Activated naive CD4-positive, alpha-beta T cell treated with anti-CD3 and anti-CD28 coated beads, Interleukin-2, amount 10 ng/mL, durations not matched to agents 7 days and 5 days (primary cell): ENCODE data around the gene HELZ.
"Not testable (repeated sequence)": the region's sequence is repeated elsewhere in the genome, so short reads cannot be mapped to it uniquely, and the experiment has no call there.

ENCODE experiments used
- CTCF ChIA-PET: fragments of 350-600 bp; sonication (Branson Sonifier 250); formaldehyde crosslinking; loops from one replicate; lab custom pipeline; 2021; ENCODE audit warnings: antibody characterized with exemption; lab: Charles Lee
- DNase-seq: peaks from one replicate; pipeline ENCODE4 v3.0.0-alpha.2; 2020
- H3K27ac Mint-ChIP-seq: one replicate; pipeline ENCODE4 v1.8.0; 2021; ENCODE audit warnings: mild to moderate bottlenecking, moderate library complexity, mixed read lengths
- H3K27me3 Mint-ChIP-seq: one replicate; pipeline ENCODE4 v1.8.0; 2021; ENCODE audit warnings: mild to moderate bottlenecking, mixed read lengths
- H3K36me3 Mint-ChIP-seq: one replicate; pipeline ENCODE4 v1.8.0; 2021; ENCODE audit warnings: mixed read lengths
- H3K4me1 Mint-ChIP-seq: one replicate; pipeline ENCODE4 v1.8.0; 2021; ENCODE audit warnings: mixed read lengths
- H3K4me3 Mint-ChIP-seq: one replicate; pipeline ENCODE4 v1.8.0; 2021; ENCODE audit warnings: mild to moderate bottlenecking, moderate library complexity, mixed read lengths
- H3K9me3 Mint-ChIP-seq: one replicate; pipeline ENCODE4 v1.8.0; 2021; ENCODE audit warnings: mixed read lengths

The HELZ gene

GRCh38 chr17:67151717-67152116 is 93.3 kb downstream of the HELZ start:
- no peaks in the 10 kb centered on the region for H3K27me3 Mint-ChIP-seq
- H3K9me3 Mint-ChIP-seq, result peaks cover under 1% of the 10 kb centered on the region
- H3K4me1 Mint-ChIP-seq, result peaks cover 3% of the 10 kb centered on the region
- H3K4me3 Mint-ChIP-seq, result no peak overlapping the region
- no peak overlapping the region for H3K27ac Mint-ChIP-seq
- CTCF ChIA-PET, result no interaction called here
- DNase-seq, result no peak
- H3K36me3 Mint-ChIP-seq, result peaks cover 44% of the 10 kb centered on the region

DNA sequence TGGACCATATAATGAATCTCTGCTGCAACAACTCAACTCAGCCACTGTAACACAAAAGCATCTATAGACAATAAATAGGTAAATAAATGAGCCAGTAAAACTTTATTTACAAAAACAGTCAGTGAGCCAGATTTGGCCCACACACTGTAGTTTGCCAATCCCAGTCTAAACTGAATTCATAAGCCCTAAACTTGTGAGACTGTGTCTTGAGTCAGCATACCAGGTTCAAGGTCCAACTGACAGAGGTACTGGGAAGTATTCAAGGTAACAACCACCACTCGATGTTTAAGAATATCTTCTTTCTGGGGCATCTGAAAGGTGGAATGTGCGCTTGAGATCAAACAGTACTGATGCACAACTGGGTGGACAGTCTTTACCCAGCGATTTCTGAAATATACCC is 94.2 kb downstream of the HELZ start:
- Mint-ChIP-seq H3K4me3 (no peak overlapping the region), H3K36me3 (peaks cover 42% of the 10 kb centered on the region), H3K27ac (no peak overlapping the region), H3K27me3 (no peaks in the 10 kb centered on the region), H3K4me1 (no peaks in the 10 kb centered on the region), H3K9me3 (no peaks in the 10 kb centered on the region)
- CTCF ChIA-PET, result no interaction called here
- DNase-seq, result no peak

GRCh38 chr17:67148352-67148751 is 96.6 kb downstream of the HELZ start:
- no peak for DNase-seq
- peaks cover 53% of the 10 kb centered on the region for H3K36me3 Mint-ChIP-seq

GRCh38 chr17:67145183-67145805 is 99.7 kb downstream of the HELZ start:
- Mint-ChIP-seq H3K36me3 (peaks cover 51% of the 10 kb centered on the region), H3K27me3 (no peaks in the 10 kb centered on the region), H3K27ac (no peak overlapping the region), H3K4me3 (no peak overlapping the region), H3K4me1 (peaks cover 4% of the 10 kb centered on the region), H3K9me3 (no peaks in the 10 kb centered on the region)
- DNase-seq, result no peak
- CTCF ChIA-PET, result no interaction called here

More at GRCh38 chr17:67148352-67148751, 96.6 kb downstream of the HELZ start:
- H3K27me3 Mint-ChIP-seq, result no peaks in the 10 kb centered on the region
- no peak overlapping the region for H3K27ac Mint-ChIP-seq
- H3K4me1 Mint-ChIP-seq, result no peaks in the 10 kb centered on the region
- no peak overlapping the region for H3K4me3 Mint-ChIP-seq
- CTCF ChIA-PET, result interaction anchor here (1.0 kb wide), 1 partner anchor 9 kb away, joined by 3 read pairs; no protein-coding TSS in a partner anchor
- no peaks in the 10 kb centered on the region for H3K9me3 Mint-ChIP-seq

- peaks cover 60% of the 10 kb centered on the region for H3K36me3 Mint-ChIP-seq
These were observed 101.7 kb downstream of the HELZ start for GRCh38 chr17:67143318-67143717.

DNA sequence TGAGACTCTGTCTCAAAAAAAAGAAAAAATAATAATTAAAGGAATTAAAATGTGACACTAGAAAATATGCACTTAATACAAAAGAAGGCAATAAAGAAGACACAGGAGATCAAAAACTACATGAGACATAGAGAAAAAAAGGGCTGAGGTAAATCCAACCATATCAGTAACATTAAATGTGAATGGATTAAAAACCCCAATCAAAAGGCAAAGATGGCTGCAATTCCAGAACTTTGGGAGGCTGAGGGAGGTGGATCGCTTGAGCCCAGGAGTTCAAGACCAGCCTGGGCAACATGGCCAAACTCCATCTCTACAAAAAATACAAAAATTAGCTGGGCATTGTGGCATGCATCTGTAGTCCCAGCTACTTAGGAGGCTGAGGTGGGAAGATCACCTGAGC is 103.0 kb downstream of the HELZ start:
- CTCF ChIA-PET, H3K27me3 Mint-ChIP-seq, H3K9me3 Mint-ChIP-seq, H3K27ac Mint-ChIP-seq, DNase-seq, H3K4me3 Mint-ChIP-seq: not testable (repeated sequence)
- Mint-ChIP-seq H3K36me3 (peaks cover 57% of the 10 kb centered on the region), H3K4me1 (peaks cover 29% of the 10 kb centered on the region)

More at GRCh38 chr17:67143318-67143717, 101.7 kb downstream of the HELZ start:
- Mint-ChIP-seq H3K9me3 (no peaks in the 10 kb centered on the region), H3K27me3 (no peaks in the 10 kb centered on the region), H3K4me3 (no peak overlapping the region), H3K27ac (no peak overlapping the region), H3K4me1 (peaks cover 23% of the 10 kb centered on the region)
- CTCF ChIA-PET, result no interaction called here
- DNase-seq, result no peak

GRCh38 chr17:67139784-67140665 is 105.0 kb downstream of the HELZ start:
- H3K27me3 Mint-ChIP-seq, result no peaks in the 10 kb centered on the region
- no peak for DNase-seq
- H3K9me3 Mint-ChIP-seq, result no peaks in the 10 kb centered on the region
- CTCF ChIA-PET, result interaction anchor here (0.8 to 1.3 kb wide), 2 partner anchors 15 to 81 kb away, joined by 3 read pairs; no protein-coding TSS in a partner anchor
- peaks cover 29% of the 10 kb centered on the region for H3K4me1 Mint-ChIP-seq
- H3K27ac Mint-ChIP-seq, result no peak overlapping the region
- H3K4me3 Mint-ChIP-seq, result no peak overlapping the region
- peaks cover 59% of the 10 kb centered on the region for H3K36me3 Mint-ChIP-seq

DNA sequence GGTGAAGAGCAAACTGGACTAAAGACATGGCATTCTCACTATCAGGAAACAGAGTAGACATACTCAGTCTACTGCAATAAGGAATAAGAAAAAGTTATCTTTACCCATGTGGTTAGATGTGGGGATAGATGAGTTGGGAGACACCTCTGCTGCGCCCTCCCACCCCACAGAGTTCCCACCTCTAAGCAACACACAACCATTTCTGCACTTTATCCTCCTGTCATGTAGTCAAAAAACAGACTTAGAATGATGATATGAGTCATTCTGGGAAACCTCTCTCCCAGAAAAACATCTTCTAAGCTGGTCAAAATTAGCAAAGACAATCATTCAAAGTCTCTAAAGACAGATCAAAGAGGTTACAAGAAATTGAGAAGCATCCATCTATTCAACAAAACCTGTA is 105.7 kb downstream of the HELZ start:
- CTCF ChIA-PET, result interaction anchor here (0.7 to 1.3 kb wide), 2 partner anchors 29 to 82 kb away, joined by 3 read pairs; no protein-coding TSS in a partner anchor
- Mint-ChIP-seq H3K27ac (no peak overlapping the region), H3K36me3 (peaks cover 56% of the 10 kb centered on the region), H3K4me1 (peaks cover 29% of the 10 kb centered on the region), H3K4me3 (no peak overlapping the region), H3K9me3 (no peaks in the 10 kb centered on the region), H3K27me3 (no peaks in the 10 kb centered on the region)
- DNase-seq, result no peak

DNA sequence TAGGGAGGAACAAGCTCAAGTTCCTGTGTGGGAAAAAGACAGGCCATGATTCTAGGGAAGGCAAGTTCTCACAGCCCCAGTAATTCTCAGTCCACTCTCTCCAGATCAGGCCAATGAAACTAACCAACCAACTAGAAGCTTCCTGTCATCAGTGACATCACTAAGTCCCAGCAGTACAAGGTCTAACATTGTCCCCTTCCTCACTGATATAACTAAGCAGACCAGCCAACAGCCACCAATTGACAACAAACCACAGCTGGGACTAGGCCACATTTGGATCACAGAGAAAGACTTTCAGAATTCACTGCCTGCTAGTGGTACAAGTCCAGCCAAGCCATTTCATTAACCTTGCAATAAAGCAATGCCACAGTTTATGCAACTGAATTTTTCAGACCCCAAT is 106.6 kb downstream of the HELZ start:
- Mint-ChIP-seq H3K4me3 (no peak overlapping the region), H3K27ac (no peak overlapping the region), H3K27me3 (no peaks in the 10 kb centered on the region), H3K36me3 (peaks cover 50% of the 10 kb centered on the region), H3K9me3 (no peaks in the 10 kb centered on the region), H3K4me1 (peaks cover 29% of the 10 kb centered on the region)
- no peak for DNase-seq
- CTCF ChIA-PET, result no interaction called here

- Mint-ChIP-seq H3K27ac (peak overlapping the region; percentile 9), H3K9me3 (no peaks in the 10 kb centered on the region), H3K4me1 (peaks cover 29% of the 10 kb centered on the region), H3K36me3 (peaks cover 53% of the 10 kb centered on the region), H3K4me3 (no peak overlapping the region), H3K27me3 (no peaks in the 10 kb centered on the region)
- no peak for DNase-seq
- CTCF ChIA-PET, result no interaction called here
These were observed 107.1 kb downstream of the HELZ start for GRCh38 chr17:67137860-67138259.

DNA sequence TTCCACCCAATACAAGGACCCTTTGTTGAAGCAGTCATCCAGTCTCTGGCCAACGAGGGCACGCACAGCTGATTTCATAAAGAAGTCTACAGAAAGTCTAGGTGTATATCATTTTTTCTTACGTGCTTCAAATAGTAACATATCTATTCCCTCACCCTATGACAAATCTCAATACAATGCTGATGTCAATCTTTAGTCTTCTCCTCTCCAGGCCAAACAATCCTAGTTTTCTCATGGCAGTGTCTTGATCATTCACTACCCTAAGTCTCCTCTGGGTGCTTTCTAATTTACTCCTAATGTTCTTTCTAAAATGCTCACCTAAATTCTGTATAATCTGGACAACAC is 108.0 kb downstream of the HELZ start:
- CTCF ChIA-PET, result no interaction called here
- peaks cover 48% of the 10 kb centered on the region for H3K36me3 Mint-ChIP-seq
- no peak overlapping the region for H3K27ac Mint-ChIP-seq

GRCh38 chr17:67136191-67137025 is 108.6 kb downstream of the HELZ start:
- Mint-ChIP-seq H3K36me3 (peaks cover 49% of the 10 kb centered on the region), H3K27ac (no peak overlapping the region), H3K4me1 (peaks cover 29% of the 10 kb centered on the region), H3K4me3 (no peak overlapping the region), H3K27me3 (no peaks in the 10 kb centered on the region), H3K9me3 (no peaks in the 10 kb centered on the region)
- DNase-seq, result no peak
- CTCF ChIA-PET, result no interaction called here

More for the DNA sequence above, 108.0 kb downstream of the HELZ start:
- Mint-ChIP-seq H3K27me3 (no peaks in the 10 kb centered on the region), H3K9me3 (no peaks in the 10 kb centered on the region), H3K4me1 (peaks cover 29% of the 10 kb centered on the region), H3K4me3 (no peak overlapping the region)
- DNase-seq, result no peak

DNA sequence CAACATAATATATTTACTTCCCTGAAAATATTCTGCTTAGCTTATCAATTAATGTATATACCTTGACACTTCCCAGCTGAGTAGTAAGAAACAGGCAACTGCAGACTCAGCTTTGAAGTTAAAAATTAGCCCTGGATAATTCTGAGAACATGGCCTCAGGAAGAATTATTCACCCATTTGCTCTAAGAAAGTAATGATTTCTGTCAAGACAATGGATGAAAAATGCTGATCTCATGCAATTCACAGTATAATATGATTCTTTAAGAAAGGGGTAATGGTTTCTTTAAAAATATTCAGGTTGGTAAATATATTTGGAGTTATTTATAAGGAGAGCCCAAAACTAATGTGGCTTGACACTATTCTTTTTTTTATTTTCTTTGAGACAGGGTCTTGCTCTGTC is 111.8 kb downstream of the HELZ start:
- H3K27ac Mint-ChIP-seq, result no peak overlapping the region
- DNase-seq, result no peak
- peaks cover 5% of the 10 kb centered on the region for H3K4me1 Mint-ChIP-seq
- no peaks in the 10 kb centered on the region for H3K27me3 Mint-ChIP-seq
- peaks cover 37% of the 10 kb centered on the region for H3K36me3 Mint-ChIP-seq
- CTCF ChIA-PET, result interaction anchor here (1.0 kb wide), 1 partner anchor 159 kb away, joined by 5 read pairs; no protein-coding TSS in a partner anchor
- H3K9me3 Mint-ChIP-seq, result no peaks in the 10 kb centered on the region
- H3K4me3 Mint-ChIP-seq, result no peak overlapping the region

- H3K9me3 Mint-ChIP-seq, result no peaks in the 10 kb centered on the region
- H3K4me1 Mint-ChIP-seq, result no peaks in the 10 kb centered on the region
- DNase-seq, result no peak
- H3K27ac Mint-ChIP-seq, result no peak overlapping the region
- H3K4me3 Mint-ChIP-seq, result no peak overlapping the region
- no peaks in the 10 kb centered on the region for H3K27me3 Mint-ChIP-seq
- peaks cover 36% of the 10 kb centered on the region for H3K36me3 Mint-ChIP-seq
- CTCF ChIA-PET, result interaction anchor here (1.0 kb wide), 1 partner anchor 160 kb away, joined by 5 read pairs; no protein-coding TSS in a partner anchor
These were observed 112.6 kb downstream of the HELZ start for GRCh38 chr17:67132366-67132765.
